ENCODE measurements around the gene THBS3. TPM values are rescaled to one million over a fixed set of nuclear protein-coding genes. Genes with fewer than 3 reads are reported as not detected.

The THBS3 gene
- total and polyA plus RNA-seq, 2 of the 13 experiments (the other 11 are each of a cell fraction or from before 2014, with no cell fraction given): 0.86 to 3.6 TPM

DNA sequence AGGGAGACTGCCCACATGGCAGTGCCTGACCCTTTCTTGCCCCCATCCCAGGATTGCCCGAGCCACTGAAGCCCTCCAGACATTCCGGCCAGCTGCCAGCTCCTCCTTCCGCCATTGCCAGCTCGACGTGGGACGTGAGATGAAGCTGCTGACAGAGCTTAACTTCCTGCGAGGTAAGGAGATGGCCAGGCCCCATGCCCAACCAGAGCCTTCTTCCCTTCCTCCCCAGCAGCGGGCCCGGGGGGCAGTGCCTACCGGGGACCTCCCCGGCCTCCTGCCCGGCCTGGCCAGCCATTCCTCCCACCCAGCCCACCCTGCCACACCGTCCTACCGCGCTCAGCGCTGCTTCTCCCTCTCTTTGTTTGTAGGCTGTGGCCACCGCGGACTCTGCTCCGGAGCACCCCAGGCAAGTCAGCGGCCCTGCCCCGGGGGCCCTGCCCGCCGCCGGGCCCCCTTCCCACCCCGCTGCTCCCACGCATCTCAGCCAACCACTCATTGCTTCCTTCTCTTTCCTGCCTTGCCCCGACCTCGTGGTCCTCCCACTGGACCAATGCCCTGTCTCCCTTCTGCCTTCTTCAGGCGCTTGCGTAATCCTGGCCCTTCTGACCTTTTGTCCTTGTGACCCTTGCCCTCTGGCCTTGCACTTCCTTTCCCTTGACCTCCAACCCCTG lies 29.1 kb downstream of the THBS3 start (continued):
- TF ChIP-seq, protein P1, sequence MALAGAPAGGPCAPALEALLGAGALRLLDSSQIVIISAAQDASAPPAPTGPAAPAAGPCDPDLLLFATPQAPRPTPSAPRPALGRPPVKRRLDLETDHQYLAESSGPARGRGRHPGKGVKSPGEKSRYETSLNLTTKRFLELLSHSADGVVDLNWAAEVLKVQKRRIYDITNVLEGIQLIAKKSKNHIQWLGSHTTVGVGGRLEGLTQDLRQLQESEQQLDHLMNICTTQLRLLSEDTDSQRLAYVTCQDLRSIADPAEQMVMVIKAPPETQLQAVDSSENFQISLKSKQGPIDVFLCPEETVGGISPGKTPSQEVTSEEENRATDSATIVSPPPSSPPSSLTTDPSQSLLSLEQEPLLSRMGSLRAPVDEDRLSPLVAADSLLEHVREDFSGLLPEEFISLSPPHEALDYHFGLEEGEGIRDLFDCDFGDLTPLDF (CRISPR knock-in tag; IDR thresholded peaks at IDR 0.05): no peak
- TF ChIP-seq, protein P2, sequence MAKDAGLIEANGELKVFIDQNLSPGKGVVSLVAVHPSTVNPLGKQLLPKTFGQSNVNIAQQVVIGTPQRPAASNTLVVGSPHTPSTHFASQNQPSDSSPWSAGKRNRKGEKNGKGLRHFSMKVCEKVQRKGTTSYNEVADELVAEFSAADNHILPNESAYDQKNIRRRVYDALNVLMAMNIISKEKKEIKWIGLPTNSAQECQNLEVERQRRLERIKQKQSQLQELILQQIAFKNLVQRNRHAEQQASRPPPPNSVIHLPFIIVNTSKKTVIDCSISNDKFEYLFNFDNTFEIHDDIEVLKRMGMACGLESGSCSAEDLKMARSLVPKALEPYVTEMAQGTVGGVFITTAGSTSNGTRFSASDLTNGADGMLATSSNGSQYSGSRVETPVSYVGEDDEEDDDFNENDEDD (CRISPR knock-in tag; IDR thresholded peaks at IDR 0.05; ENCODE audit: borderline replicate concordance): peak; percentile 29; the same call in 1 of the 2 replicates
- TF ChIP-seq RXRB (CRISPR knock-in tag; IDR thresholded peaks at IDR 0.05; ENCODE audit: borderline replicate concordance) (peak; percentile 84), RBM22 (optimal IDR thresholded peaks at IDR 0.05; ENCODE audit: low read length) (no peak), NCOR1 (IDR thresholded peaks at IDR 0.05; ENCODE audit: borderline replicate concordance, low read length) (peak; percentile 53; the same call in 1 of the 2 replicates), SRSF9 (IDR thresholded peaks at IDR 0.05; ENCODE audit: borderline replicate concordance, insufficient read depth, low read depth, low read length, poor library complexity, severe bottlenecking) (no peak), U2AF1 (optimal IDR thresholded peaks at IDR 0.05; ENCODE audit: low read depth, low read length) (no peak)
- TF ChIP-seq, protein P3, sequence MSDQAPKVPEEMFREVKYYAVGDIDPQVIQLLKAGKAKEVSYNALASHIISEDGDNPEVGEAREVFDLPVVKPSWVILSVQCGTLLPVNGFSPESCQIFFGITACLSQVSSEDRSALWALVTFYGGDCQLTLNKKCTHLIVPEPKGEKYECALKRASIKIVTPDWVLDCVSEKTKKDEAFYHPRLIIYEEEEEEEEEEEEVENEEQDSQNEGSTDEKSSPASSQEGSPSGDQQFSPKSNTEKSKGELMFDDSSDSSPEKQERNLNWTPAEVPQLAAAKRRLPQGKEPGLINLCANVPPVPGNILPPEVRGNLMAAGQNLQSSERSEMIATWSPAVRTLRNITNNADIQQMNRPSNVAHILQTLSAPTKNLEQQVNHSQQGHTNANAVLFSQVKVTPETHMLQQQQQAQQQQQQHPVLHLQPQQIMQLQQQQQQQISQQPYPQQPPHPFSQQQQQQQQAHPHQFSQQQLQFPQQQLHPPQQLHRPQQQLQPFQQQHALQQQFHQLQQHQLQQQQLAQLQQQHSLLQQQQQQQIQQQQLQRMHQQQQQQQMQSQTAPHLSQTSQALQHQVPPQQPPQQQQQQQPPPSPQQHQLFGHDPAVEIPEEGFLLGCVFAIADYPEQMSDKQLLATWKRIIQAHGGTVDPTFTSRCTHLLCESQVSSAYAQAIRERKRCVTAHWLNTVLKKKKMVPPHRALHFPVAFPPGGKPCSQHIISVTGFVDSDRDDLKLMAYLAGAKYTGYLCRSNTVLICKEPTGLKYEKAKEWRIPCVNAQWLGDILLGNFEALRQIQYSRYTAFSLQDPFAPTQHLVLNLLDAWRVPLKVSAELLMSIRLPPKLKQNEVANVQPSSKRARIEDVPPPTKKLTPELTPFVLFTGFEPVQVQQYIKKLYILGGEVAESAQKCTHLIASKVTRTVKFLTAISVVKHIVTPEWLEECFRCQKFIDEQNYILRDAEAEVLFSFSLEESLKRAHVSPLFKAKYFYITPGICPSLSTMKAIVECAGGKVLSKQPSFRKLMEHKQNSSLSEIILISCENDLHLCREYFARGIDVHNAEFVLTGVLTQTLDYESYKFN (CRISPR knock-in tag; conservative IDR thresholded peaks at IDR 0.05): peak; percentile 69
